Suprapubic skin (tissue), 4 donors: ENCODE measurements around the gene SIRPB1. TPM values are rescaled to one million over a fixed set of nuclear protein-coding genes. Genes with fewer than 3 reads are reported as not detected.

Experiments
- DNase-seq, 2 donors: peaks; one replicate each; pipeline ENCODE4 v3.0.0-alpha.2; 2019; ENCODE audit warnings: low spot score in 2 of 2
- H3K27ac ChIP-seq: fragments of 200-600 bp; sonication (generic); one replicate; pipeline ENCODE4 v1.5.1; 2019
- H3K27me3 ChIP-seq: fragments of 200-600 bp; sonication (generic); one replicate; pipeline ENCODE4 v1.5.1; 2019
- H3K36me3 ChIP-seq: fragments of 200-600 bp; sonication (generic); one replicate; pipeline ENCODE4 v1.5.1; 2019
- H3K4me1 ChIP-seq: fragments of 200-600 bp; sonication (generic); one replicate; pipeline ENCODE4 v1.5.1; 2019
- H3K4me3 ChIP-seq: fragments of 200-600 bp; sonication (generic); one replicate; pipeline ENCODE4 v1.5.1; 2019; ENCODE audit warnings: mild to moderate bottlenecking
- H3K9me3 ChIP-seq: fragments of 200-600 bp; sonication (generic); one replicate; pipeline ENCODE4 v1.5.1; 2019
- EP300 ChIP-seq: sonication (generic); formaldehyde crosslinking; IDR thresholded peaks from one replicate; pipeline ENCODE4 v1.6.1; 2017; ENCODE audit warnings: antibody characterized with exemption
- POLR2A ChIP-seq, 2 donors: fragments of 450-650 bp; IDR thresholded peaks; one replicate each; pipeline ENCODE4 v1.6.1; 2017; ENCODE audit warnings: antibody characterized with exemption in 2 of 2, mild to moderate bottlenecking in 2 of 2, moderate library complexity in 2 of 2
- POLR2AphosphoS5 ChIP-seq, 3 donors: sonication (generic); formaldehyde crosslinking; IDR thresholded peaks; one replicate each; pipeline ENCODE4 v1.6.1; 2017; ENCODE audit warnings: antibody characterized with exemption in 3 of 3
- WGBS: methylation state at CpG from one replicate; pipeline ENCODE4 v1.1.5; 2018; 5-methylcytosine and 5-hydroxymethylcytosine counted together
- total RNA-seq, 4 donors: library from RNA; depleted of rRNA; stranded (reverse); fragments of >200 nt; gene quantifications; one replicate each; pipeline ENCODE4 v1.1.0, GENCODE V29; 2016
- TF ChIP-seq, protein P1 (sequence below), 2 donors: fragments of 200-600 bp in 1 of 2; fragments of 450-650 bp in 1 of 2; sonication (generic) in 1 of 2; IDR thresholded peaks; one replicate each; pipeline ENCODE4 v1.5.1; 2016 to 2019; ENCODE audit warnings: antibody characterized with exemption in 2 of 2, mild to moderate bottlenecking in 1 of 2, moderate library complexity in 1 of 2

SIRPB1 gene
- total RNA-seq, 4 donors from 2014 or later, result 0.38 to 3.3 (median 1.0) TPM; not detected in 1

DNA sequence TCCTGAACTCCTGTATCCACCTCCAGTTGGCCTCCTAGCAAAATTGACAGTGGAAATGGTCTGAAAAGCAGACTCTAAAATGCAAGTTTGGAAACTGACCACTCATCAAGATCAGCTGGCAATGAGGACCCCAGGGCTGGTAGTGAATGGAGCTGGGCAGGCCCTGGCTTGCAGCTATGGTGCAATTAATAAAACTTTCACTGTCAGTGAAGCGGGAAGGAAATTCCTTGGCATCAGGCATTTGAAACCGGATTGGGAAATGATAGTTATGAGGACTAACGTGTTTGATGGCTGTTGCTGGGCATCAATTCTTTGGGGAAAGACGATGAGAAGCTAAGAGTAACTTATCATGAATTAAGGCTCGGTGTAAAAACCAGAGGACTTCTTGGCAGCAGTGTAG, 19.1 kb downstream of the SIRPB1 start:
- no peaks in the 10 kb centered on the region for H3K27me3 ChIP-seq
- no peak overlapping the region for H3K4me3 ChIP-seq
- no peaks in the 10 kb centered on the region for H3K9me3 ChIP-seq
- H3K36me3 ChIP-seq, result no peaks in the 10 kb centered on the region
- H3K4me1 ChIP-seq, result no peaks in the 10 kb centered on the region
- no peak overlapping the region for H3K27ac ChIP-seq
- WGBS, result no CpG with 5 or more reads among the region's 5 CpGs
- no peak for DNase-seq
- no peak for TF ChIP-seq EP300
- no peak for TF ChIP-seq POLR2A (IDR thresholded peaks at IDR 0.05)
- TF ChIP-seq POLR2AphosphoS5 (IDR thresholded peaks at IDR 0.05), result no peak
- TF ChIP-seq, protein P1, sequence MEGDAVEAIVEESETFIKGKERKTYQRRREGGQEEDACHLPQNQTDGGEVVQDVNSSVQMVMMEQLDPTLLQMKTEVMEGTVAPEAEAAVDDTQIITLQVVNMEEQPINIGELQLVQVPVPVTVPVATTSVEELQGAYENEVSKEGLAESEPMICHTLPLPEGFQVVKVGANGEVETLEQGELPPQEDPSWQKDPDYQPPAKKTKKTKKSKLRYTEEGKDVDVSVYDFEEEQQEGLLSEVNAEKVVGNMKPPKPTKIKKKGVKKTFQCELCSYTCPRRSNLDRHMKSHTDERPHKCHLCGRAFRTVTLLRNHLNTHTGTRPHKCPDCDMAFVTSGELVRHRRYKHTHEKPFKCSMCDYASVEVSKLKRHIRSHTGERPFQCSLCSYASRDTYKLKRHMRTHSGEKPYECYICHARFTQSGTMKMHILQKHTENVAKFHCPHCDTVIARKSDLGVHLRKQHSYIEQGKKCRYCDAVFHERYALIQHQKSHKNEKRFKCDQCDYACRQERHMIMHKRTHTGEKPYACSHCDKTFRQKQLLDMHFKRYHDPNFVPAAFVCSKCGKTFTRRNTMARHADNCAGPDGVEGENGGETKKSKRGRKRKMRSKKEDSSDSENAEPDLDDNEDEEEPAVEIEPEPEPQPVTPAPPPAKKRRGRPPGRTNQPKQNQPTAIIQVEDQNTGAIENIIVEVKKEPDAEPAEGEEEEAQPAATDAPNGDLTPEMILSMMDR (IDR thresholded peaks at IDR 0.05), result no peak

DNA sequence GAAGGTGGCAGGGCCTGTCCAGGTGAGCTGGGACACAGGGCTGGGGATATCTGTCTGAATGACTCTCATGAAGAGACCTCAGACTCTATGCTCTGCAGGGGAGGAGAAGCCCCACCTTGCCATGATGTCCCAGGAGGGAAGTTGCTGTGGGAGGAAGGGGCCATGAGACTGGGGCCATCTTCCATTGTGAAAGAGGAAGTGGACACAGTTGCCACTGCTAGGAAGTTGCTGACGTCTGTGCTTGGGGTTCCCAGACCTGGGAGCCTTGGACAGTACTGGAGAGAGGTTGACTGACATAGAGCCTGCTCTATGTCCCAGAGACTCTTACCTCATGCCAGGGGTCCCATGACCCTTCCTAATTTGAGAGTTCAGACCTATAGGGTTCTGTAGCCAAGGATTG, 24.5 kb downstream of the SIRPB1 start:
- Histone ChIP-seq H3K4me1 (no peaks in the 10 kb centered on the region), H3K4me3 (no peak overlapping the region), H3K27me3 (no peaks in the 10 kb centered on the region), H3K36me3 (no peaks in the 10 kb centered on the region), H3K9me3 (no peaks in the 10 kb centered on the region), H3K27ac (no peak overlapping the region)
- no peak for DNase-seq
- no CpG with 5 or more reads among the region's 1 CpG for WGBS
- TF ChIP-seq EP300, result no peak
- no peak for TF ChIP-seq POLR2A (IDR thresholded peaks at IDR 0.05)
- TF ChIP-seq, protein P1 (IDR thresholded peaks at IDR 0.05), result no peak
- no peak for TF ChIP-seq POLR2AphosphoS5 (IDR thresholded peaks at IDR 0.05)

DNA sequence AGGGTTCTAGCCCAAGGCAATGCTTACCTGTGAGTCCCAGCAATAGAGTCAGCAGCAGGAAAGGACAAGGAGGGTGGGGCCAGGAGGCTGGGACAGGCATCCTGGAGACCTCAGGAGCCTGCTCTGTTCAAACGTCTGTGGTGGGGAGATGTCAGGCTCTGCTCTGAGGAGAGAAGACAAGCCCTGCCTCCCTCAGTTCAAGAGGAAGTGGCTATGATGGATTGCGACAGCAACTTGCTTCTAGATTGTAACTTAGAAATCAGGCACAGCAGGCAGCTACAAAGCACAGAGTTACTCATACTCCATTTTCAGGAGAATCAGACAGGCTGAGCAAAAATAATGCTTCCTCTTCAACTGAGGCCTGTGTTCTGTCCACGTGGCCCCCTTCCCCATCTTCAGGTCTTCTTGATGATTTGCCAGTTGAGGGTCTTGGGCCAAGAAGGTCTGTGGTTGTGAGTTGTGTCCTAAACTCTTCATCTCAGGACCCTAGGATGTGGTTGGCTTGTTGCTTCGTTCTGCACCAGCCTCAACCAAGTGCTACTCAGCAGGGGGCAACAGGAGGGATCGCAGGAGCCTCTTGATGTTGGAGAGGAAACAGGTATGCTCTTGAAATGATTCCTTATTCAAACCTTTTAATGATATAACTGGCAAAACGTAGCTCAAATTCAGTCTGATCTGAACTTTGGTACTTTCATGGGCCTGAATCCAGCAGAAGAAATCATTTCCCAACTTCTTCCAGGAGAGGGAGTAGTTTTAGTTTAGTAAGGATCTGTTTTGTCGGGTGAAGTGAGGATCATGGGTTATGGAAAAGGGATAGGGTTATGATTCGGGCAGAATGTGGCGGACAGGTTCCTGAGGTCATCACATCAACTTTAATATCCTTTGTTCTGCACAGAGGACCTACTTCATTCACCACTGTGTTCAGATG, 31.0 kb downstream of the SIRPB1 start:
- TF ChIP-seq POLR2A (IDR thresholded peaks at IDR 0.05) (no peak), POLR2AphosphoS5 (IDR thresholded peaks at IDR 0.05) (no peak), EP300 (no peak)
- TF ChIP-seq, protein P1 (IDR thresholded peaks at IDR 0.05), result no peak
- H3K36me3 ChIP-seq, result no peaks in the 10 kb centered on the region
- H3K9me3 ChIP-seq, result no peaks in the 10 kb centered on the region
- H3K4me3 ChIP-seq, result no peak overlapping the region
- no CpG with 5 or more reads among the region's 9 CpGs for WGBS
- no peaks in the 10 kb centered on the region for H3K4me1 ChIP-seq
- H3K27ac ChIP-seq, result no peak overlapping the region
- DNase-seq, result no peak
- H3K27me3 ChIP-seq, result no peaks in the 10 kb centered on the region

- no peak for DNase-seq
- WGBS, result no CpG with 5 or more reads among the region's 3 CpGs
- H3K36me3 ChIP-seq, result no peaks in the 10 kb centered on the region
- no peak for TF ChIP-seq EP300
- no peak for TF ChIP-seq POLR2AphosphoS5 (IDR thresholded peaks at IDR 0.05)
- no peak for TF ChIP-seq POLR2A (IDR thresholded peaks at IDR 0.05)
- TF ChIP-seq, protein P1 (IDR thresholded peaks at IDR 0.05), result no peak
- no peaks in the 10 kb centered on the region for H3K9me3 ChIP-seq
- no peak overlapping the region for H3K27ac ChIP-seq
- no peaks in the 10 kb centered on the region for H3K27me3 ChIP-seq
- H3K4me1 ChIP-seq, result no peaks in the 10 kb centered on the region
- no peak overlapping the region for H3K4me3 ChIP-seq
Observed at GRCh38 chr20:1587781-1588532, 31.9 kb downstream of the SIRPB1 start.

- no peaks in the 10 kb centered on the region for H3K27me3 ChIP-seq
- no peak for TF ChIP-seq POLR2A (IDR thresholded peaks at IDR 0.05)
- no peak for TF ChIP-seq EP300
- TF ChIP-seq, protein P1 (IDR thresholded peaks at IDR 0.05), result no peak
- TF ChIP-seq POLR2AphosphoS5 (IDR thresholded peaks at IDR 0.05), result no peak
- no peaks in the 10 kb centered on the region for H3K4me1 ChIP-seq
- H3K9me3 ChIP-seq, result no peaks in the 10 kb centered on the region
- DNase-seq, result no peak
- no peak overlapping the region for H3K27ac ChIP-seq
- H3K36me3 ChIP-seq, result no peaks in the 10 kb centered on the region
- H3K4me3 ChIP-seq, result no peak overlapping the region
- WGBS, result 88% methylated on average over 6 of the region's 6 CpGs
Observed at GRCh38 chr20:1579488-1579887, 40.3 kb downstream of the SIRPB1 start.
